Neuronal stem cell (in vitro differentiated cells): ENCODE results near the gene MYL5.
A peak's percentile ranks its signal among the peaks of the same experiment; 100 is the strongest.

Experiments used
- DNase-seq: peaks from one replicate; pipeline ENCODE4 v3.0.0-alpha.2; 2013; ENCODE audit warnings: low spot score
- H2AFZ ChIP-seq: one replicate; pipeline ENCODE4 v1.6.1; 2013; ENCODE audit warnings: mild to moderate bottlenecking, low read length, inconsistent platforms
- H2AK5ac ChIP-seq: 2 replicates; pipeline ENCODE4 v1.6.1; 2013; ENCODE audit warnings: low read depth, mild to moderate bottlenecking, inconsistent platforms, low read length, moderate library complexity, mixed read lengths
- H2BK120ac ChIP-seq: 2 replicates; pipeline ENCODE4 v1.6.1; 2013; ENCODE audit warnings: low read depth, mild to moderate bottlenecking, inconsistent platforms, low read length, moderate library complexity, mixed read lengths
- H2BK12ac ChIP-seq: one replicate; pipeline ENCODE4 v1.6.1; 2013; ENCODE audit warnings: low read length, inconsistent platforms
- H2BK15ac ChIP-seq: 2 replicates; pipeline ENCODE4 v1.6.1; 2013; ENCODE audit warnings: mild to moderate bottlenecking, low read length, inconsistent platforms, mixed read lengths
- H2BK5ac ChIP-seq: one replicate; pipeline ENCODE4 v1.6.1; 2013; ENCODE audit warnings: inconsistent platforms, mild to moderate bottlenecking, low read length, moderate library complexity
- H3K14ac ChIP-seq: one replicate; pipeline ENCODE4 v1.6.1; 2013; ENCODE audit warnings: low read length, inconsistent platforms
- H3K18ac ChIP-seq: 2 replicates; pipeline ENCODE4 v1.6.1; 2013; ENCODE audit warnings: low read length, inconsistent platforms
- H3K23ac ChIP-seq: 2 replicates; pipeline ENCODE4 v1.6.1; 2013; ENCODE audit warnings: low read depth, mild to moderate bottlenecking, mixed read lengths, low read length, inconsistent platforms; ENCODE audit not compliant: poor library complexity
- H3K27ac ChIP-seq: replicated peaks from 3 replicates; pipeline ENCODE4 v1.5.1; 2013; ENCODE audit warnings: low read length, inconsistent platforms
- H3K27me3 ChIP-seq, 3 experiments: 2 replicates each; pipeline ENCODE4 v1.6.1; 2013; ENCODE audit warnings: low read length in 3 of 3, mild to moderate bottlenecking in 2 of 3, inconsistent platforms in 1 of 3, low read depth in 1 of 3, mixed read lengths in 1 of 3, moderate library complexity in 1 of 3; ENCODE audit not compliant: control insufficient read depth in 3 of 3, insufficient read depth in 3 of 3
- H3K36me3 ChIP-seq, 2 donors: replicated peaks in 1 of 2; 2 replicates each; pipeline ENCODE4 v1.6.1; 2013; ENCODE audit warnings: low read length in 2 of 2; ENCODE audit not compliant: control insufficient read depth in 2 of 2, insufficient read depth in 2 of 2
- H3K4ac ChIP-seq: 2 replicates; pipeline ENCODE4 v1.6.1; 2013; ENCODE audit warnings: inconsistent platforms, mild to moderate bottlenecking, low read length, moderate library complexity
- H3K4me1 ChIP-seq, 2 donors: 1 replicate in 1 of 2; 2 replicates in 1 of 2; pipeline ENCODE4 v1.6.1; 2013; ENCODE audit warnings: low read length in 2 of 2, low read depth in 1 of 2; ENCODE audit not compliant: control insufficient read depth in 2 of 2, insufficient read depth in 1 of 2
- H3K4me2 ChIP-seq: one replicate; pipeline ENCODE4 v1.6.1; 2013; ENCODE audit warnings: mild to moderate bottlenecking, low read length, inconsistent platforms; ENCODE audit not compliant: insufficient read depth, poor library complexity, severe bottlenecking
- H3K4me3 ChIP-seq, 2 donors: 2 replicates each; pipeline ENCODE4 v1.5.1; 2013; ENCODE audit warnings: low read length in 2 of 2, mild to moderate bottlenecking in 2 of 2, inconsistent platforms in 1 of 2, moderate library complexity in 1 of 2
- H3K79me1 ChIP-seq: one replicate; pipeline ENCODE4 v1.6.1; 2013; ENCODE audit warnings: low read depth, mild to moderate bottlenecking, inconsistent platforms, low read length, moderate library complexity
- H3K9ac ChIP-seq: one replicate; pipeline ENCODE4 v1.6.1; 2013; ENCODE audit warnings: mild to moderate bottlenecking, low read depth, low read length, inconsistent platforms; ENCODE audit not compliant: poor library complexity
- H3K9me3 ChIP-seq, 2 donors: replicated peaks in 1 of 2; 2 replicates each; pipeline versions ENCODE3 to v1.6.1; 2013; ENCODE audit warnings: low read length in 2 of 2, mild to moderate bottlenecking in 2 of 2, inconsistent platforms in 1 of 2, low read depth in 1 of 2, mixed read lengths in 1 of 2, moderate library complexity in 1 of 2; ENCODE audit not compliant: control insufficient read depth in 2 of 2, insufficient read depth in 1 of 2
- H4K8ac ChIP-seq: one replicate; pipeline ENCODE4 v1.6.1; 2013; ENCODE audit warnings: low read depth, mild to moderate bottlenecking, inconsistent platforms, low read length, moderate library complexity
- H4K91ac ChIP-seq: one replicate; pipeline ENCODE4 v1.6.1; 2013; ENCODE audit warnings: low read length, low read depth, mild to moderate bottlenecking, inconsistent platforms; ENCODE audit not compliant: poor library complexity
- WGBS, 2 donors: extraction: QIAGEN DNeasy Blood & Tissue Kit; methylation state at CpG; one replicate each; pipeline ENCODE4 v1.1.7; 2013; ENCODE audit warnings: missing lambda C conversion rate in 2 of 2, mixed read lengths in 1 of 2; ENCODE audit not compliant: insufficient read length in 2 of 2, insufficient replicate concordance in 1 of 2; ENCODE audit errors: extremely low coverage in 2 of 2; 5-methylcytosine and 5-hydroxymethylcytosine counted together

The MYL5 gene

DNA sequence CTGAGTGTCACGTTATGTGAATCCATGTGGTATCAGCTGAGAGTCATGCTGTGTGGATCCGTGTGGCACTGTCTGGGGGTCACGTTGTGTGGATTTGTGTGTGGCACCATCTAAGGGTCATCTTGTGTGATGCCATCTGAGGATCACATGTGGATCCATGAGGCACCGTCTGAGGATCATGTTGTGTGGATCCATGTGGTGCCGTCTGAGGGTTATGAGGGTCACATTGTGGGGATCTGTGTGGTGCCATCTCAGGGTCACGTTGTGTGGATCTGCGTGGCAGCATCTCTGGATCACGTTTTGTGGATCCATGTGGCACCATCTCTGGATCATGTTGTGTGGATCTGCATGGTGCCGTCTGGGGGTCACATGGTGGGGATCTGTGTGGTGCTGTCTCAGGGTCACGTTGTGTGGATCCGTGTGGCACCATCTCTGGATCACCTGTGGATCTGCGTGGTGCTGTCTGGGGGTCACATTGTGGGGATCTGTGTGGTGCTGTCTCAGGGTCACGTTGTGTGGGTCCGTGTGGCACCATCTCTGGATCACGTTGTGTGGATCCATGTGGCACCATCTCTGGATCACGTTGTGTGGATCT is 42.0 kb upstream of the MYL5 start:
- Histone ChIP-seq H2AFZ (no peak overlapping the region), H3K27me3 (peaks cover 0 to 12% (median 0%) of the 10 kb centered on the region in 3 experiments), H3K4ac (no peak overlapping the region), H3K79me1 (peaks cover 2% of the 10 kb centered on the region), H3K4me3 (peak overlapping the region in 1 of 2 donors; percentile 2), H3K9ac (no peak overlapping the region), H3K36me3 (no peaks in the 10 kb centered on the region), H2BK15ac (no peak overlapping the region), H3K4me1 (no peaks in the 10 kb centered on the region), H4K91ac (no peak overlapping the region), H4K8ac (no peak overlapping the region), H3K18ac (no peak overlapping the region), H3K4me2 (no peak overlapping the region), H2AK5ac (no peak overlapping the region), H3K9me3 (peaks cover 4 to 11% of the 10 kb centered on the region in 2 donors), H3K14ac (no peak overlapping the region), H2BK120ac (no peak overlapping the region), H2BK12ac (no peak overlapping the region), H3K27ac (no peak overlapping the region), H3K23ac (peak overlapping the region; percentile 45), H2BK5ac (no peak overlapping the region)
- DNase-seq: no peak
- no CpG with 5 or more reads among the region's 16 CpGs for WGBS, 2 donors

DNA sequence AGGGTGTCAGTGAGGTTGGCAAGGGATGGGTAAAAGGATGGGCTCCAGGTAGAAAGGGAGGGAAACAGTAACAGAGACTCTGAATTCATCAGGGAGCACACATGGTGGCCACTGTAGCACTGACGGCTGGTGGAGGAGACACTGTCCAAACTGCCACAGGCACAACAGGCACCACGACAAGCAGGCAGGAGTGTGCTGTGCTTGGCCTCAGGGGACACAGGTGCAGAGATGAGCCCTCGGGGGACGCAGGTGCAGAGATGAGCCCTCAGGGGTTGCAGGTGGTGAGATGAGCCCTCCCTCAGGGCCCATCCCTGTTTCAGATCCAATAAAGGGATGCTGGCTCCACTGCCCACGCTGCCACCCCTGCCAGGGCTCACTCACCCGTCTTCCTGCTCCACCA is 41.4 kb upstream of the MYL5 start:
- peak overlapping the region; percentile 13 for H3K18ac ChIP-seq

GRCh38 chr4:633406-633805 is 40.9 kb upstream of the MYL5 start:
- Histone ChIP-seq H3K4ac (no peak overlapping the region), H3K27me3 (peaks cover 0 to 13% (median 0%) of the 10 kb centered on the region in 3 experiments), H3K4me2 (no peak overlapping the region), H3K79me1 (peaks cover 2% of the 10 kb centered on the region), H3K23ac (peak overlapping the region; percentile 25), H3K9ac (no peak overlapping the region), H3K4me1 (peaks cover 0 to 3% of the 10 kb centered on the region in 2 donors), H3K14ac (peak overlapping the region; percentile 71), H4K91ac (no peak overlapping the region), H3K36me3 (no peaks in the 10 kb centered on the region), H2AK5ac (peak overlapping the region; percentile 37), H3K4me3 (no peak overlapping the region), H2BK12ac (no peak overlapping the region), H2BK120ac (no peak overlapping the region), H3K18ac (peak overlapping the region; percentile 13), H3K9me3 (peaks cover 4 to 11% of the 10 kb centered on the region in 2 donors), H2BK5ac (no peak overlapping the region), H3K27ac (no peak overlapping the region), H2BK15ac (no peak overlapping the region), H4K8ac (no peak overlapping the region), H2AFZ (no peak overlapping the region)
- no peak for DNase-seq
- no CpG with 5 or more reads among the region's 9 CpGs for WGBS, 2 donors

More for the DNA sequence above, 41.4 kb upstream of the MYL5 start:
- no peak overlapping the region for H3K4ac ChIP-seq
- peaks cover 0 to 16% (median 0%) of the 10 kb centered on the region in 3 experiments for H3K27me3 ChIP-seq
- peak overlapping the region; percentile 65 for H4K8ac ChIP-seq
- no peaks in the 10 kb centered on the region for H3K36me3 ChIP-seq
- H3K27ac ChIP-seq: no peak overlapping the region
- peaks cover 2% of the 10 kb centered on the region for H3K79me1 ChIP-seq
- no peak overlapping the region for H2AFZ ChIP-seq
- H2AK5ac ChIP-seq: no peak overlapping the region
- H3K9me3 ChIP-seq: peaks cover 4 to 11% of the 10 kb centered on the region in 2 donors
- no peak overlapping the region for H3K14ac ChIP-seq
- H4K91ac ChIP-seq: no peak overlapping the region
- no peak overlapping the region for H2BK15ac ChIP-seq
- WGBS, 2 donors: no CpG with 5 or more reads among the region's 6 CpGs
- H3K4me1 ChIP-seq: peaks cover 0 to 3% of the 10 kb centered on the region in 2 donors
- peak overlapping the region; percentile 25 for H3K23ac ChIP-seq
- H3K4me3 ChIP-seq: peak overlapping the region in 1 of 2 donors; percentile 2
- no peak overlapping the region for H2BK120ac ChIP-seq
- no peak overlapping the region for H3K9ac ChIP-seq
- H2BK5ac ChIP-seq: no peak overlapping the region
- H2BK12ac ChIP-seq: no peak overlapping the region
- H3K4me2 ChIP-seq: no peak overlapping the region
- DNase-seq: no peak

DNA sequence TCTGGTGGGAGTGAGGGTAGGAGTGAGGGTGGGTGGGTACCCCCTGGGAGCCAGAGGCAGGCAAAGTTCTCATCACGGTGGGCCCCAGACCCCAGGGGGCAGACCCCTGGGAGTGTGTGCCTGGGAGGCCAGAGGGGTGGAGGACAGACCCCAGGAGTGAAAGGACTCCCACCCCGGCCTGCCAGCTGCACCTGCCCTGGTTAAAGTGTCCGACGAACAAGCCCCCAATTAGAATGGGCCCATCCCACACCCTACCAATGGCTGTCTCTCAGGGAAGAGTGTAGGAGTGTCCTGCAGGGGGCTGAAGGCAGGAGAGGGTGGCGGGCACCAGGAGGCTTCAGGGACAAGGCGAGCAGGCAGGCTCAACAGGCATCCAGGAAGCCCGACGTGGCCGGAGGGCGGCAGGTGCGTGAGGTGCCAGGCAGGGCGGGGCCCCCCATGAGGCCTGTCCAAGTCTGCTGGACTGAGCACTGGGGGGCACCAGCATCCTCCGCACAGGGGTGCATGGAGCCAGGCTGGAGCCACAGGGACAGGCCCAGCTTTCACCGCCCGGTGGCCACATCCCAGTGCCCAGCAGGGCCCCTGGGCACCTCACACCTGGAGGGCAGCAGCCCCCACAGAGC is 40.3 kb upstream of the MYL5 start:
- Histone ChIP-seq H4K91ac (no peak overlapping the region), H4K8ac (no peak overlapping the region), H2AK5ac (no peak overlapping the region), H3K4me1 (peaks cover 0 to 3% of the 10 kb centered on the region in 2 donors), H3K4me2 (no peak overlapping the region), H3K27me3 (peaks cover 0 to 11% (median 0%) of the 10 kb centered on the region in 3 experiments), H3K4me3 (no peak overlapping the region), H3K18ac (peak overlapping the region; percentile 57), H3K36me3 (no peaks in the 10 kb centered on the region), H2AFZ (no peak overlapping the region), H3K14ac (no peak overlapping the region), H3K4ac (no peak overlapping the region), H2BK120ac (no peak overlapping the region), H3K23ac (peak overlapping the region; percentile 73), H2BK5ac (no peak overlapping the region), H2BK12ac (no peak overlapping the region), H3K79me1 (peaks cover 2% of the 10 kb centered on the region), H3K9me3 (peaks cover 4 to 11% of the 10 kb centered on the region in 2 donors), H3K9ac (no peak overlapping the region), H2BK15ac (peak overlapping the region; percentile 37), H3K27ac (no peak overlapping the region)
- no CpG with 5 or more reads among the region's 15 CpGs for WGBS, 2 donors
- no peak for DNase-seq
